GM21515 (cell line): ENCODE results near the gene KLHDC7A.

Source experiments
- ATAC-seq: cut with Tn5 transposase; IDR thresholded peaks from one replicate; pipeline ENCODE4 v1.9.1; 2021; ENCODE audit not compliant: unreplicated experiment

KLHDC7A gene

GRCh38 chr1:18504609-18505008 is 23.9 kb downstream of the KLHDC7A start:
- no peak for ATAC-seq

- no peak for ATAC-seq
Observed at GRCh38 chr1:18505666-18506065, 24.9 kb downstream of the KLHDC7A start.

DNA sequence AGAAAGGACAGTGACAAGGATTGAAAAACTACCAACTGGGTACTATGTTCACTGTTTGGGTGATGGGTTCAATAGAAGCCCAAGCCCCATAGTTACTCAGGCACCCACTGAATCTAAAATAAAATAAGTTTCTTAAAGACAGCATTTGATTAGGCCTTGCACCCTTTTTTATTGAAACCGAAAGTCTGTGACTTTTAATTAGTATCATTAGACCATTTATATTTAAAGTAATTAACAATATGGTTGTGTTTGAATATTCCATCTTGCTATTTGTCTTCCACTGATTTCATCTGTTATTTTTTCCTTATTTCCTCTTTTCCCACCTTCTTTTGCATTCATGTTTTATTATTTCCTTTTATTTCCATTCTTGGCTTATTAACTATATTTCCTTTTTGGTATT is 27.4 kb downstream of the KLHDC7A start:
- ATAC-seq: no peak

GRCh38 chr1:18511149-18511873 is 30.6 kb downstream of the KLHDC7A start:
- no peak for ATAC-seq

DNA sequence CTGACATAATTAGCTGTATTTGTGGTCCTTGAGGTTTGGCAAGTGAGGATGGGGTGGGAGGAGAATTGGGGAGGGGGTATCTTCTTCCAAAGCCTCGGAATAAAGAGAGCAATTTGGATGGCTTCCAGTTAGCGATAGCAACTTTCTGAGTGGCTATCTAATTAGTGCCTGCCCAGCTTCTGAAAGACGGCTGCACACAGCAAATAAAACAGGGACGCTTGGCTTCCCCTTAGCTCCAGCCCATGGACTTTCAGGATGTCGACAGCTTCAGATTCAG is 31.1 kb downstream of the KLHDC7A start:
- no peak for ATAC-seq

DNA sequence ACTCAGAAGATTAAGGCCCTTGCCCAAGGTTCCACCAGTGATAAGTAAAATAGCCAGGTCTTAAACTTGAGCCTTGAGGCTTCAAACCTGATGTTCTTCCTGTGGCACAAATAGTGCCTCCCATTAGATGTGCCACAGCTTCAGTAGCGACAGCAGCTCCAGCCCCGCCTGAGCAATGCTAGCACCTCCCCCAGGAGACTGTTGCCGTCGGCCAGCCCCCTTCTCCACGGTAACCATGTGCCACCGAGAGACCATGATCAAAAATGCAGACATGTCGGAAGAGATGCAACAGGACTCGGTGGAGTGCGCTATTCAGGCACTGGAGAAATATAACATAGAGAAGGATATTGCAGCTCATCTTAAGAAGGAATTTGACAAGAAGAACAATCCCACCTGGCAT is 32.2 kb downstream of the KLHDC7A start:
- no peak for ATAC-seq

- no peak for ATAC-seq
Observed at GRCh38 chr1:18513995-18514394, 33.3 kb downstream of the KLHDC7A start.

DNA sequence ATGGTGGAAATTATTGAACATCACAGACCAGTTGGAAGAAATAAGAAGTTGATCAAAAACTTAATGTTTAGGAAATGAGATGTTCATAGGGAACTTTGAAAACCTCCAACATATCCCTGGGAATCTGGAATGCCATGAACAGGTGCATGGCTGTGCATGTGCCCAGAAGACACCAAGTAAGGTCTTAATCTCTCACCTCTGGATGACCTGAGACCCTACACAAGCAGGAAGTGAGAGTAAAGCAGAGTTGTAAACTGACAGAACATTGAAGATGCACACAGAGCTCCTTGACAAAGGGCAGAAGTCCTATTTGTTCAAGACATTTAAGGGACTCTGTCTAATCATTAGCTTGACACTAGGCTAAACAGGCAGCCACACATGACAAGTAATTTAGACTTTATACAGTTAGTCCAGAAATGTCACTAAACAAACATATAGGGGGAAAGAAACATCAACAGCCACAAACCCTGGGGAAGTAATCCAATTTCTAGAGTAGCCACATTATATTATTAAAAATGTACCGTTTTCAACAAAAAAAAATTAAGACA is 34.5 kb downstream of the KLHDC7A start:
- ATAC-seq: no peak

DNA sequence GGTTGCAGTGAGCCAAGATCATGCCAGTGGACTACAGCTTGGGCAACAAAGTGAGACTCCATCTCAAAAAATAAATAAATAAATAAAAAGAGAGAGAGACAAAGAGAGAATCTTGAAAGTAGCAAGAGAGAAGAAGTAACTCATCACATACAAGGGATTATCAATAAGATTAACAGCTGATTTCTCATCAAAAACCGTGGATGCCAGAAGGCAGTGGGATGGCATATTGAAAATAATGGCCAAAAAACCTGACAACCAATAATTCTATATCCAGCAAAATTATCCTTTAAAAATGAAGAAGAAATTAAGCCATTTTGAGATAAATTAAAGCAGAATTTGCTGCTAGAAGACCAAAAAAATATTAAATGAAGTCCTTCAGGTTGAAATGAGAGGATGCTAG is 35.7 kb downstream of the KLHDC7A start:
- ATAC-seq: no peak

DNA sequence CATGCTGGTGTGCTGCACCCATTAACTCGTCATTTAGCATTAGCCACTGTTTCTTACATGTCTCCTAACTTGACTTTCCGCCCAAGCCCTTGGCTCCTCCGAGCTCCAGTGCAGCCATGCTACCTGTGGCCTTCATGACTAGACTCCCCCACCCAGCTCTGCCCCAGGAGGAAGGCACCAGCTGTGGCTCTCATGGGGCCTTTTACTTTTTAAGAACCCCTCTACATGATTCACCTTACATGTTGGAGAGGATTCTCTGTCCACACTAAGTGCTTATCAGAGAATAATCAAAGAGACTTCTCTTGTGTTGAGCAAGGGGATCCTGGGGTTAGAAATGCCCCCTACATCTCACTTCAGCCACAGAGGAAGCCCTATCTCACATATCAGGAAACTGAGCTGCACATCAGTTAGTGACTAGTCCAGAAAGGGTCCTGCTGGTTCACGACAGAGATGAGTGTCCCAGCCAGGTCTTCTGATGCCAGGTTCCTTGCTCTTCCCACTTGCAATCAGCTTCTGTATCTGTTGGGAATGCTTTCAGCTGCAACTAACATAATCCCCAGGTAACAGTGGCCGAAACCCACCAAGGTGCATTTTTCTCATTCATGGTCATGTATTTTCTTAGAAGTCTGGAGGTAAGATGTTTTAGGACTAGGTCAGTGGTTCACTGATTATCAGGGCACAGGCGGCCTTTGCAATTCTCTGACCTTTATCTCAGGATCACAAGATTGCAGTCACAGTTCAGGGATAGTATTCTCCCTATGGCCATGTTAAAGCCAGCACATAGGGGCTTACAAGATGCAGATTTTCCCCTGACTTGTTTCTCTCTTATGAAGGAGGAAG is 45.9 kb downstream of the KLHDC7A start:
- ATAC-seq: no peak

- ATAC-seq: no peak
Observed at GRCh38 chr1:18527514-18527913, 46.8 kb downstream of the KLHDC7A start.

DNA sequence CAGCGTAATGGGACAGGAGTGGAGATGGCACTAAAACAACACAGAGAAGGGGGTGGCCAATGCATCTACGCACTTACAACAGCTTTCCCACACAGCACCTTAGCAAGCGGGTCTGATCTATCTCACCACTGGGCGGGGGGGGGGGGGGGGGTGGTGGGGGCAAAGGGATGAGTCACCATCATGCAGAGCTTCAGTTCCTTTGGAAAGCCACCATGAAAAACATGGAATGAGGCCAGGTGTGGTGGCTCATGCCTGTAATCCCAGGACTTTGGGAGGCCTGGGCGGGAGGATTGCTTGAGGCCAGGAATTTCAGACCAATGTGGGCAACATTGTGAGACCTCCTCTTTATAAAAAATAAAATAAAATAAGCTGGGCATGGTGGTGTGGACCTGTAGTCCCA is 47.2 kb downstream of the KLHDC7A start:
- no peak for ATAC-seq

DNA sequence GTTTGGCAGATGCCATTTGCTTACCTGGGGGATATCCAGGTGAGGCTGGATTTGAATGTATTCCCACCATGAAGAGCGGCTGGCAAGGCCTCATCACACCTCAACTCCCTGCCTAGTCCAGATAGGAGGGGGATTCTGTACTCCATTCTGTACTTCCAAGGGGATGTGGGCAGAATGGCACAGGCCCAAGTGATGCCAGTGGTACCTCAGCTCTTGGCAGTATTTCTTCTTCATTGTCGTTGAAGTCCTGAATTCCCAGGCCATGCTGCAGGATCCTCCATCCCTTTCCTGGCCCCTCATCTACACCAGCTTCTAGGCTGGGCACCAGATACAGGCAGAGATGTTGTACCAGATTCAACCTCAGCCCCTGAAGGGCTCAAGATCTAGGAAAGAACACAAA is 47.9 kb downstream of the KLHDC7A start:
- no peak for ATAC-seq

DNA sequence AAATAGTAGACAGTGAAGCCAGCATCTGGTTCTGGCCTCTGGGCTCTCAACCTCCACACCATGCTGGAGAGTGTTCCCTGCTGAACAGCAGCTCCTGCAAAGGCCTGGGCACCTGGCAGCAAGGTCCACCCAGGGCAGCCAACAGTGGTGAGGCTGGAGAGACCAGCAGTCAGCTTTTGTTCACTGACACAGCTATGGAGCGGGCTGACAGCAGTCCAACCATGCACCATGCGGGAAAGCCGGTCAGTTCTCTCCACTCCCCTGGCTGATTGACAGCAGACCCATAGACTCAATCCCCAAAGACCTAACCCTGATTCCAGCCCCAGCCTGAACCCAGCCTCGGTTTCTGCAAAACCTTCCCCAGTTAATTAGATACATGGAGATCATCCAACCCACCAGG is 49.0 kb downstream of the KLHDC7A start:
- no peak for ATAC-seq

GRCh38 chr1:18530587-18531502 is 50.1 kb downstream of the KLHDC7A start:
- ATAC-seq: no peak

DNA sequence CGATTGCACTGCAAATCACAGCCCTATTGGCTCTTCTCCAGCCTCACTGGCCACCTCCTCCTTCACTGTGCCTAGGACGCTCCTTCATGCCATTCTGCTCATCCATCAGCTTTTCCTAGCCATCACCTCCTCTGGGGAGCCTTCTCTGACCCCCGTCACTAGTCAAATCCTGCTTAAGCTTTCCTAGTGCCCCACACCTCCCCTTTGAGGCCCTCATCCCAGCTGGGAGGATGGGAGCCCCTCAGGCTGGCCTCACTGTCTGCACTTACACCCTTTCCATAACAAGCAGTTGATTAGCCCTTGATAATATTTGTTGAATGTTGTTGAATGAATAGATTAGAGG is 50.7 kb downstream of the KLHDC7A start:
- no peak for ATAC-seq

- no peak for ATAC-seq
Observed at GRCh38 chr1:18532390-18533170, 51.9 kb downstream of the KLHDC7A start.

DNA sequence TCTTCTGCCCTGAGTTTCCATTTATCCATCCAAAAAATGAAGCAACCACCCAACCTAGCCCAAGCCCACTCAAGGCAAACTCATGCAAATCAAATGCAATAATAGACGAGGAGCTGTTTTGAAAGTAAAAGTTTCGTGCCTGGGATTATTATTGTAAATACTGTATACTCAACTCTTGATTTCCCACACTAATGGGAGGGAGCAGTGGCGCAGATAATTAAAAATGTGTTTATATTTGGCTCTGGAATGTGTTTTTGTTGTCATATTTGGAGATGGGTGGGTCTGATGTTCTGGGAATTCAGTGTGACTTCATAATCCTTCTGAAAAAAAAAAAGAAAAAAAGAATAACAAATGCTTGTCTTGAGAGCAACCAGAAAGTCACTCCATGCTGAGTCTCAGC is 52.5 kb downstream of the KLHDC7A start:
- ATAC-seq: no peak

GRCh38 chr1:18534810-18535205 is 54.1 kb downstream of the KLHDC7A start:
- no peak for ATAC-seq
